Neuron (in vitro differentiated cells): Measurements from ENCODE around the gene EPM2A.

Experiments used
- H2AFZ ChIP-seq: one replicate; pipeline ENCODE4 v1.6.1; 2013; ENCODE audit warnings: low read depth, mild to moderate bottlenecking, inconsistent platforms, low read length, moderate library complexity
- H3K27me3 ChIP-seq: one replicate; pipeline ENCODE4 v1.6.1; 2013; ENCODE audit warnings: low read length; ENCODE audit not compliant: insufficient read depth
- H3K36me3 ChIP-seq: one replicate; pipeline ENCODE4 v1.6.1; 2013; ENCODE audit warnings: low read length; ENCODE audit not compliant: insufficient read depth
- H3K4me1 ChIP-seq: one replicate; pipeline ENCODE4 v1.6.1; 2013; ENCODE audit warnings: low read length; ENCODE audit not compliant: insufficient read depth
- H3K4me3 ChIP-seq: 2 replicates; pipeline ENCODE4 v1.5.1; 2013; ENCODE audit warnings: mild to moderate bottlenecking, low read length, moderate library complexity
- H3K9me3 ChIP-seq: one replicate; pipeline ENCODE4 v1.6.1; 2013; ENCODE audit warnings: low read length

Gene EPM2A

GRCh38 chr6:145643760-145644159 lies 91.6 kb downstream of the EPM2A start:
- no peaks in the 10 kb centered on the region for H3K9me3 ChIP-seq
- no peak overlapping the region for H3K4me3 ChIP-seq
- H3K27me3 ChIP-seq = no peaks in the 10 kb centered on the region
- no peaks in the 10 kb centered on the region for H3K36me3 ChIP-seq
- no peak overlapping the region for H2AFZ ChIP-seq
- no peaks in the 10 kb centered on the region for H3K4me1 ChIP-seq

GRCh38 chr6:145633981-145634627 lies 101.2 kb downstream of the EPM2A start:
- Histone ChIP-seq H3K9me3 (no peaks in the 10 kb centered on the region), H3K27me3 (no peaks in the 10 kb centered on the region), H3K36me3 (no peaks in the 10 kb centered on the region)

GRCh38 chr6:145632971-145633370 lies 102.3 kb downstream of the EPM2A start:
- H3K27me3 ChIP-seq = no peaks in the 10 kb centered on the region
- no peaks in the 10 kb centered on the region for H3K36me3 ChIP-seq
- no peaks in the 10 kb centered on the region for H3K9me3 ChIP-seq
- no peaks in the 10 kb centered on the region for H3K4me1 ChIP-seq
- no peak overlapping the region for H2AFZ ChIP-seq
- no peak overlapping the region for H3K4me3 ChIP-seq

More at GRCh38 chr6:145633981-145634627, 101.2 kb downstream of the EPM2A start:
- Histone ChIP-seq H3K4me1 (no peaks in the 10 kb centered on the region), H3K4me3 (no peak overlapping the region), H2AFZ (no peak overlapping the region)

GRCh38 chr6:145631374-145631773 lies 103.9 kb downstream of the EPM2A start:
- H3K9me3 ChIP-seq = no peaks in the 10 kb centered on the region
- H3K36me3 ChIP-seq = peaks cover 7% of the 10 kb centered on the region
- no peaks in the 10 kb centered on the region for H3K4me1 ChIP-seq
- no peaks in the 10 kb centered on the region for H3K27me3 ChIP-seq
- no peak overlapping the region for H3K4me3 ChIP-seq
- H2AFZ ChIP-seq = no peak overlapping the region

GRCh38 chr6:145630598-145630997 lies 104.7 kb downstream of the EPM2A start:
- no peaks in the 10 kb centered on the region for H3K9me3 ChIP-seq
- no peaks in the 10 kb centered on the region for H3K27me3 ChIP-seq
- H3K36me3 ChIP-seq = peaks cover 8% of the 10 kb centered on the region
- H2AFZ ChIP-seq = no peak overlapping the region
- no peak overlapping the region for H3K4me3 ChIP-seq
- H3K4me1 ChIP-seq = no peaks in the 10 kb centered on the region

GRCh38 chr6:145629478-145629877 lies 105.8 kb downstream of the EPM2A start:
- Histone ChIP-seq H3K4me3 (no peak overlapping the region), H3K36me3 (peaks cover 10% of the 10 kb centered on the region), H2AFZ (no peak overlapping the region), H3K27me3 (no peaks in the 10 kb centered on the region), H3K9me3 (no peaks in the 10 kb centered on the region), H3K4me1 (no peaks in the 10 kb centered on the region)

GRCh38 chr6:145627451-145627850 lies 107.9 kb downstream of the EPM2A start:
- Histone ChIP-seq H3K9me3 (no peaks in the 10 kb centered on the region), H3K36me3 (peaks cover 10% of the 10 kb centered on the region), H3K4me3 (no peak overlapping the region), H2AFZ (no peak overlapping the region), H3K4me1 (no peaks in the 10 kb centered on the region), H3K27me3 (no peaks in the 10 kb centered on the region)

- Histone ChIP-seq H3K36me3 (peaks cover 10% of the 10 kb centered on the region), H3K9me3 (no peaks in the 10 kb centered on the region), H3K4me1 (no peaks in the 10 kb centered on the region), H2AFZ (no peak overlapping the region), H3K27me3 (no peaks in the 10 kb centered on the region), H3K4me3 (no peak overlapping the region)
Measured at GRCh38 chr6:145626857-145627256, 108.5 kb downstream of the EPM2A start.

- Histone ChIP-seq H3K27me3 (no peaks in the 10 kb centered on the region), H3K36me3 (peaks cover 10% of the 10 kb centered on the region), H3K4me3 (no peak overlapping the region), H3K4me1 (no peaks in the 10 kb centered on the region), H2AFZ (no peak overlapping the region), H3K9me3 (no peaks in the 10 kb centered on the region)
Measured at GRCh38 chr6:145623231-145623630, 112.1 kb downstream of the EPM2A start.

GRCh38 chr6:145621776-145622175 lies 113.5 kb downstream of the EPM2A start:
- Histone ChIP-seq H3K4me3 (no peak overlapping the region), H3K9me3 (no peaks in the 10 kb centered on the region), H2AFZ (no peak overlapping the region), H3K4me1 (no peaks in the 10 kb centered on the region), H3K36me3 (peaks cover 4% of the 10 kb centered on the region), H3K27me3 (no peaks in the 10 kb centered on the region)

- H3K9me3 ChIP-seq = no peaks in the 10 kb centered on the region
- no peaks in the 10 kb centered on the region for H3K4me1 ChIP-seq
- H3K27me3 ChIP-seq = no peaks in the 10 kb centered on the region
- no peak overlapping the region for H3K4me3 ChIP-seq
- no peak overlapping the region for H2AFZ ChIP-seq
- H3K36me3 ChIP-seq = no peaks in the 10 kb centered on the region
Measured at GRCh38 chr6:145620088-145620487, 115.2 kb downstream of the EPM2A start.

GRCh38 chr6:145609521-145609920 lies 125.8 kb downstream of the EPM2A start:
- Histone ChIP-seq H3K36me3 (no peaks in the 10 kb centered on the region), H2AFZ (no peak overlapping the region), H3K27me3 (no peaks in the 10 kb centered on the region), H3K4me3 (no peak overlapping the region), H3K4me1 (no peaks in the 10 kb centered on the region), H3K9me3 (no peaks in the 10 kb centered on the region)

GRCh38 chr6:145608850-145609249 lies 126.5 kb downstream of the EPM2A start:
- H3K9me3 ChIP-seq = no peaks in the 10 kb centered on the region
- H3K4me1 ChIP-seq = no peaks in the 10 kb centered on the region
- H3K27me3 ChIP-seq = no peaks in the 10 kb centered on the region
- no peaks in the 10 kb centered on the region for H3K36me3 ChIP-seq
- H2AFZ ChIP-seq = no peak overlapping the region
- H3K4me3 ChIP-seq = no peak overlapping the region

GRCh38 chr6:145603991-145604390 lies 131.3 kb downstream of the EPM2A start:
- H3K36me3 ChIP-seq = no peaks in the 10 kb centered on the region
- no peaks in the 10 kb centered on the region for H3K4me1 ChIP-seq
- H3K27me3 ChIP-seq = no peaks in the 10 kb centered on the region
- no peak overlapping the region for H2AFZ ChIP-seq
- H3K9me3 ChIP-seq = no peaks in the 10 kb centered on the region
- H3K4me3 ChIP-seq = no peak overlapping the region
